ENCODE data around the gene EHBP1L1.

EHBP1L1 gene

GRCh38 chr11:65572356-65573051 lies 3.3 kb upstream of the EHBP1L1 start, which contains the start of gene FAM89B:
Gene FAM89B, plus strand, starts transcription at chr11:65572538. Its CDS starts 132 bp downstream, at chr11:65572670.
- Histone ChIP-seq H3K27me3 (ENCODE audit: control insufficient read depth, insufficient read depth, low read length, poor library complexity, severe bottlenecking) (peaks cover 42% of the 10 kb centered on the region), H3K9me3 (ENCODE audit: control insufficient read depth, low read length) (no peaks in the 10 kb centered on the region), H3K4me3 (ENCODE audit: insufficient read depth, low read depth, low read length) (peak within 1 kb of the TSS; percentile 82), H3K27ac (ENCODE audit: insufficient read depth, low read depth, low read length, poor library complexity, severe bottlenecking) (no peak within 1 kb of the TSS), H3K36me3 (ENCODE audit: control insufficient read depth, insufficient read depth, low read length) (no peaks in the 10 kb centered on the region), H3K4me1 (ENCODE audit: control insufficient read depth, insufficient read depth, low read length) (peaks cover 29% of the 10 kb centered on the region)
- 1% methylated on average over 86 of the region's 86 CpGs for WGBS, 2 experiments

GRCh38 chr11:65573391-65574079 lies 2.3 kb upstream of the EHBP1L1 start:
- H3K4me3 ChIP-seq (ENCODE audit: insufficient read depth, low read depth, low read length), result peak overlapping the region; percentile 52
- 82 to 83% methylated on average over 22 of the region's 22 CpGs for WGBS, 2 experiments
- H3K9me3 ChIP-seq (ENCODE audit: control insufficient read depth, low read length), result no peaks in the 10 kb centered on the region
- peaks cover 42% of the 10 kb centered on the region for H3K27me3 ChIP-seq (ENCODE audit: control insufficient read depth, insufficient read depth, low read length, poor library complexity, severe bottlenecking)
- no peaks in the 10 kb centered on the region for H3K36me3 ChIP-seq (ENCODE audit: control insufficient read depth, insufficient read depth, low read length)
- H3K4me1 ChIP-seq (ENCODE audit: control insufficient read depth, insufficient read depth, low read length), result peaks cover 29% of the 10 kb centered on the region
- no peak overlapping the region for H3K27ac ChIP-seq (ENCODE audit: insufficient read depth, low read depth, low read length, poor library complexity, severe bottlenecking)

- 2% methylated on average over 67 of the region's 67 CpGs for WGBS, 2 experiments
- H3K36me3 ChIP-seq (ENCODE audit: control insufficient read depth, insufficient read depth, low read length), result no peaks in the 10 kb centered on the region
- no peaks in the 10 kb centered on the region for H3K9me3 ChIP-seq (ENCODE audit: control insufficient read depth, low read length)
- H3K4me3 ChIP-seq (ENCODE audit: insufficient read depth, low read depth, low read length), result peak overlapping the region; percentile 28
- peaks cover 23% of the 10 kb centered on the region for H3K4me1 ChIP-seq (ENCODE audit: control insufficient read depth, insufficient read depth, low read length)
- peaks cover 42% of the 10 kb centered on the region for H3K27me3 ChIP-seq (ENCODE audit: control insufficient read depth, insufficient read depth, low read length, poor library complexity, severe bottlenecking)
- H3K27ac ChIP-seq (ENCODE audit: insufficient read depth, low read depth, low read length, poor library complexity, severe bottlenecking), result no peak overlapping the region
Observed at GRCh38 chr11:65574109-65574810, 1.6 kb upstream of the EHBP1L1 start.

GRCh38 chr11:65574811-65575567 lies 864 bp upstream of the EHBP1L1 start:
- peaks cover 22% of the 10 kb centered on the region for H3K4me1 ChIP-seq (ENCODE audit: control insufficient read depth, insufficient read depth, low read length)
- H3K27ac ChIP-seq (ENCODE audit: insufficient read depth, low read depth, low read length, poor library complexity, severe bottlenecking), result no peak overlapping the region
- 14 to 15% methylated on average over 28 of the region's 28 CpGs for WGBS, 2 experiments

GRCh38 chr11:65576232-65576866 lies 496 bp downstream of the EHBP1L1 start:
- H3K4me1 ChIP-seq (ENCODE audit: control insufficient read depth, insufficient read depth, low read length), result peaks cover 16% of the 10 kb centered on the region
- no peaks in the 10 kb centered on the region for H3K9me3 ChIP-seq (ENCODE audit: control insufficient read depth, low read length)
- 31 to 32% methylated on average over 26 of the region's 26 CpGs for WGBS, 2 experiments
- H3K27me3 ChIP-seq (ENCODE audit: control insufficient read depth, insufficient read depth, low read length, poor library complexity, severe bottlenecking), result peaks cover 42% of the 10 kb centered on the region
- H3K36me3 ChIP-seq (ENCODE audit: control insufficient read depth, insufficient read depth, low read length), result no peaks in the 10 kb centered on the region
- H3K27ac ChIP-seq (ENCODE audit: insufficient read depth, low read depth, low read length, poor library complexity, severe bottlenecking), result no peak overlapping the region
- H3K4me3 ChIP-seq (ENCODE audit: insufficient read depth, low read depth, low read length), result peak overlapping the region; percentile 27

More at GRCh38 chr11:65574811-65575567, 864 bp upstream of the EHBP1L1 start:
- Histone ChIP-seq H3K27me3 (ENCODE audit: control insufficient read depth, insufficient read depth, low read length, poor library complexity, severe bottlenecking) (peaks cover 42% of the 10 kb centered on the region), H3K4me3 (ENCODE audit: insufficient read depth, low read depth, low read length) (peak overlapping the region; percentile 28), H3K9me3 (ENCODE audit: control insufficient read depth, low read length) (no peaks in the 10 kb centered on the region), H3K36me3 (ENCODE audit: control insufficient read depth, insufficient read depth, low read length) (no peaks in the 10 kb centered on the region)

GRCh38 chr11:65576867-65577755 lies 1.3 kb downstream of the EHBP1L1 start:
- Histone ChIP-seq H3K4me3 (ENCODE audit: insufficient read depth, low read depth, low read length) (no peak overlapping the region), H3K9me3 (ENCODE audit: control insufficient read depth, low read length) (no peaks in the 10 kb centered on the region), H3K27ac (ENCODE audit: insufficient read depth, low read depth, low read length, poor library complexity, severe bottlenecking) (no peak overlapping the region), H3K4me1 (ENCODE audit: control insufficient read depth, insufficient read depth, low read length) (peaks cover 11% of the 10 kb centered on the region), H3K36me3 (ENCODE audit: control insufficient read depth, insufficient read depth, low read length) (no peaks in the 10 kb centered on the region), H3K27me3 (ENCODE audit: control insufficient read depth, insufficient read depth, low read length, poor library complexity, severe bottlenecking) (peaks cover 42% of the 10 kb centered on the region)
- 77 to 79% methylated on average over 18 of the region's 18 CpGs for WGBS, 2 experiments

- H3K4me3 ChIP-seq (ENCODE audit: insufficient read depth, low read depth, low read length), result no peak overlapping the region
- 70 to 72% methylated on average over 8 of the region's 8 CpGs for WGBS, 2 experiments
- H3K9me3 ChIP-seq (ENCODE audit: control insufficient read depth, low read length), result no peaks in the 10 kb centered on the region
- peaks cover 11% of the 10 kb centered on the region for H3K4me1 ChIP-seq (ENCODE audit: control insufficient read depth, insufficient read depth, low read length)
- peaks cover 47% of the 10 kb centered on the region for H3K27me3 ChIP-seq (ENCODE audit: control insufficient read depth, insufficient read depth, low read length, poor library complexity, severe bottlenecking)
- no peak overlapping the region for H3K27ac ChIP-seq (ENCODE audit: insufficient read depth, low read depth, low read length, poor library complexity, severe bottlenecking)
- H3K36me3 ChIP-seq (ENCODE audit: control insufficient read depth, insufficient read depth, low read length), result no peaks in the 10 kb centered on the region
Observed at GRCh38 chr11:65577756-65578109, 1.9 kb downstream of the EHBP1L1 start.

GRCh38 chr11:65578134-65578533 lies 2.3 kb downstream of the EHBP1L1 start:
- Histone ChIP-seq H3K4me1 (ENCODE audit: control insufficient read depth, insufficient read depth, low read length) (peaks cover 9% of the 10 kb centered on the region), H3K36me3 (ENCODE audit: control insufficient read depth, insufficient read depth, low read length) (no peaks in the 10 kb centered on the region), H3K4me3 (ENCODE audit: insufficient read depth, low read depth, low read length) (no peak overlapping the region), H3K27me3 (ENCODE audit: control insufficient read depth, insufficient read depth, low read length, poor library complexity, severe bottlenecking) (peaks cover 47% of the 10 kb centered on the region), H3K27ac (ENCODE audit: insufficient read depth, low read depth, low read length, poor library complexity, severe bottlenecking) (no peak overlapping the region), H3K9me3 (ENCODE audit: control insufficient read depth, low read length) (no peaks in the 10 kb centered on the region)
- WGBS, 2 experiments, result 88 to 93% methylated on average over 7 of the region's 7 CpGs

GRCh38 chr11:65578667-65579066 lies 2.8 kb downstream of the EHBP1L1 start:
- H3K9me3 ChIP-seq (ENCODE audit: control insufficient read depth, low read length), result no peaks in the 10 kb centered on the region
- H3K27ac ChIP-seq (ENCODE audit: insufficient read depth, low read depth, low read length, poor library complexity, severe bottlenecking), result no peak overlapping the region
- H3K4me3 ChIP-seq (ENCODE audit: insufficient read depth, low read depth, low read length), result no peak overlapping the region
- H3K27me3 ChIP-seq (ENCODE audit: control insufficient read depth, insufficient read depth, low read length, poor library complexity, severe bottlenecking), result peaks cover 47% of the 10 kb centered on the region
- no peaks in the 10 kb centered on the region for H3K36me3 ChIP-seq (ENCODE audit: control insufficient read depth, insufficient read depth, low read length)
- WGBS, 2 experiments, result 87 to 91% methylated on average over 3 of the region's 3 CpGs
- peaks cover 4% of the 10 kb centered on the region for H3K4me1 ChIP-seq (ENCODE audit: control insufficient read depth, insufficient read depth, low read length)
